ENCODE results near the gene NAPA. TPM values are rescaled to one million over a fixed set of nuclear protein-coding genes. Genes with fewer than 3 reads are reported as not detected.

Gene NAPA
- total and polyA plus RNA-seq, 2 of the 13 experiments (the other 11 are each of a cell fraction or from before 2014, with no cell fraction given) = 32.6 to 65.9 TPM

DNA sequence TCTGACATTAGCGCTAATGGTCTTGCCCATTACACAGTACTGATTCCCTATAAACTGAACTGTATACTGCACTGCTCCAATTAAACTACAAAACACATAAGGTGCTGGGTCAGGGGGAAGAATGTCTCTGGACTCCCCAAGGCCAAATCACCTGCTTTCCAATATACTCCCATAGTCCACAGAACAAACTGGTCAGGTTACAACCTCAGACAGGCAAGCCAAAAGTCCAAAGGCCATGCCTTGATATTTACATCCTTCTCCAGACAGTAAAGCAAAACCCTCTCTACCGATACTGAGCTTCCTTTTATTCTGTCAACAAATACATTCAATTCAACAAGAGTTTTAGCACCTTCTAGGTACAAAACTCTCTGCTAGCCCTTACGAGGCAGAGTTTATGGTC lies 49.2 kb upstream of the NAPA start (continued):
- TF ChIP-seq HOMEZ (CRISPR knock-in tag; IDR thresholded peaks at IDR 0.05; ENCODE audit: low read depth) (no peak), RFXAP (CRISPR knock-in tag; IDR thresholded peaks at IDR 0.05; ENCODE audit: borderline replicate concordance) (no peak), RBFOX2 (IDR thresholded peaks at IDR 0.05; ENCODE audit: low read depth, low read length) (no peak), SP2 (CRISPR knock-in tag; IDR thresholded peaks at IDR 0.05) (no peak), HMG20A (CRISPR knock-in tag; IDR thresholded peaks at IDR 0.05; ENCODE audit: borderline replicate concordance) (peak; percentile 26; the same call in 1 of the 2 replicates), ERF (CRISPR knock-in tag; IDR thresholded peaks at IDR 0.05) (0 out of 2 replicates have a peak, but pooled peaks have one; percentile 39), MTF1 (CRISPR knock-in tag; IDR thresholded peaks at IDR 0.05) (no peak), JUN (CRISPR knock-in tag; IDR thresholded peaks at IDR 0.05) (no peak), BCL6 (CRISPR knock-in tag; IDR thresholded peaks at IDR 0.05) (peak; percentile 89), MTA1 (CRISPR knock-in tag; IDR thresholded peaks at IDR 0.05; ENCODE audit: borderline replicate concordance) (no peak), HNF1A (IDR thresholded peaks at IDR 0.05; ENCODE audit: low read depth) (no peak), HNF1A (CRISPR knock-in tag; IDR thresholded peaks at IDR 0.05; ENCODE audit: borderline replicate concordance) (no peak), FOXJ3 (CRISPR knock-in tag; IDR thresholded peaks at IDR 0.05; ENCODE audit: borderline replicate concordance) (no peak), ETV5 (CRISPR knock-in tag; IDR thresholded peaks at IDR 0.05; ENCODE audit: borderline replicate concordance) (peak; percentile 28; the same call in 1 of the 2 replicates), NFIB (CRISPR knock-in tag; IDR thresholded peaks at IDR 0.05; ENCODE audit: borderline replicate concordance) (no peak), ELF3 (CRISPR knock-in tag; IDR thresholded peaks at IDR 0.05) (peak; percentile 58; the same call in 1 of the 2 replicates), ZNF558 (CRISPR knock-in tag; IDR thresholded peaks at IDR 0.05; ENCODE audit: borderline replicate concordance) (no peak), ZNF878 (CRISPR knock-in tag; IDR thresholded peaks at IDR 0.05) (peak; percentile 24; the same call in 1 of the 2 replicates), RCOR2 (CRISPR knock-in tag; IDR thresholded peaks at IDR 0.05) (0 out of 2 replicates have a peak, but pooled peaks have one; percentile 27), CCAR2 (optimal IDR thresholded peaks at IDR 0.05; ENCODE audit: low read depth, low read length) (no peak), HNF4A (CRISPR knock-in tag; IDR thresholded peaks at IDR 0.05) (peak; percentile 88), REL (CRISPR knock-in tag; conservative IDR thresholded peaks at IDR 0.05) (no peak)
- TF ChIP-seq, protein P1, sequence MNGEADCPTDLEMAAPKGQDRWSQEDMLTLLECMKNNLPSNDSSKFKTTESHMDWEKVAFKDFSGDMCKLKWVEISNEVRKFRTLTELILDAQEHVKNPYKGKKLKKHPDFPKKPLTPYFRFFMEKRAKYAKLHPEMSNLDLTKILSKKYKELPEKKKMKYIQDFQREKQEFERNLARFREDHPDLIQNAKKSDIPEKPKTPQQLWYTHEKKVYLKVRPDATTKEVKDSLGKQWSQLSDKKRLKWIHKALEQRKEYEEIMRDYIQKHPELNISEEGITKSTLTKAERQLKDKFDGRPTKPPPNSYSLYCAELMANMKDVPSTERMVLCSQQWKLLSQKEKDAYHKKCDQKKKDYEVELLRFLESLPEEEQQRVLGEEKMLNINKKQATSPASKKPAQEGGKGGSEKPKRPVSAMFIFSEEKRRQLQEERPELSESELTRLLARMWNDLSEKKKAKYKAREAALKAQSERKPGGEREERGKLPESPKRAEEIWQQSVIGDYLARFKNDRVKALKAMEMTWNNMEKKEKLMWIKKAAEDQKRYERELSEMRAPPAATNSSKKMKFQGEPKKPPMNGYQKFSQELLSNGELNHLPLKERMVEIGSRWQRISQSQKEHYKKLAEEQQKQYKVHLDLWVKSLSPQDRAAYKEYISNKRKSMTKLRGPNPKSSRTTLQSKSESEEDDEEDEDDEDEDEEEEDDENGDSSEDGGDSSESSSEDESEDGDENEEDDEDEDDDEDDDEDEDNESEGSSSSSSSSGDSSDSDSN (CRISPR knock-in tag; IDR thresholded peaks at IDR 0.05) = no peak
